Measurements from ENCODE around the gene NRG3. TPM values are rescaled to one million over a fixed set of nuclear protein-coding genes. Genes with fewer than 3 reads are reported as not detected.

The NRG3 gene
- total and polyA plus RNA-seq, 2 of the 8 experiments (the other 6 are each of a cell fraction or from before 2014, with no cell fraction given) = 4.2 to 5.0 TPM

- Histone ChIP-seq H3K27me3 (replicated peaks in 1 of 4; ENCODE audit: control insufficient read depth in 3 of 4, extremely low read depth in 1 of 4, insufficient read depth in 3 of 4, low read length in 3 of 4) (no peaks in the 10 kb centered on the region), H4K8ac (ENCODE audit: extremely low read depth, insufficient read depth, low read length) (no peak overlapping the region), H2BK5ac (ENCODE audit: low read depth, low read length) (no peak overlapping the region), H3K4me3 (ENCODE audit: extremely low read depth in 1 of 4, insufficient read depth in 2 of 4, low read depth in 3 of 4, low read length in 4 of 4) (no peak overlapping the region), H4K20me1 (replicated peaks in 1 of 2; ENCODE audit: control insufficient read depth in 1 of 2, insufficient read depth in 2 of 2, low read length in 2 of 2) (no peaks in the 10 kb centered on the region), H2BK120ac (replicated peaks; ENCODE audit: low read depth, low read length) (no peak overlapping the region), H3K27ac (ENCODE audit: low read depth, low read length) (no peak overlapping the region), H3K36me3 (ENCODE audit: control insufficient read depth in 2 of 4, insufficient read depth in 4 of 4, low read length in 3 of 4) (no peaks in the 10 kb centered on the region), H3K9me3 (ENCODE audit: insufficient read depth in 2 of 2, low read depth in 1 of 2, low read length in 1 of 2) (no peaks in the 10 kb centered on the region), H2AK5ac (ENCODE audit: low read depth, low read length) (no peak overlapping the region), H3K9ac (replicated peaks in 1 of 4; ENCODE audit: extremely low read depth in 1 of 4, low read depth in 3 of 4, low read length in 3 of 4) (no peak overlapping the region), H3K14ac (ENCODE audit: insufficient read length) (no peak overlapping the region), H3K23ac (ENCODE audit: insufficient read length) (no peak overlapping the region), H2BK12ac (ENCODE audit: low read depth, low read length) (no peak overlapping the region), H3K4ac (replicated peaks; ENCODE audit: insufficient read length, low read depth, low read length) (no peak overlapping the region), H3K4me1 (replicated peaks in 1 of 4; ENCODE audit: control insufficient read depth in 3 of 4, insufficient read depth in 4 of 4, low read length in 3 of 4) (no peaks in the 10 kb centered on the region), H4K5ac (ENCODE audit: insufficient read length, low read depth, low read length) (no peak overlapping the region), H3K23me2 (ENCODE audit: low read depth, low read length) (no peaks in the 10 kb centered on the region), H4K91ac (replicated peaks; ENCODE audit: insufficient read length, low read length) (no peak overlapping the region), H2BK15ac (ENCODE audit: low read length) (no peak overlapping the region), H3K18ac (ENCODE audit: extremely low read depth, low read length) (no peak overlapping the region), H3K79me2 (ENCODE audit: control insufficient read depth in 1 of 2, insufficient read depth in 2 of 2, low read length in 2 of 2) (no peaks in the 10 kb centered on the region), H3K4me2 (ENCODE audit: insufficient read depth in 1 of 2, low read depth in 2 of 2, low read length in 2 of 2) (no peak overlapping the region), H3K79me1 (ENCODE audit: low read depth, low read length) (no peaks in the 10 kb centered on the region), H2BK20ac (ENCODE audit: low read length) (no peak overlapping the region), H2AFZ (ENCODE audit: low read length) (no peak overlapping the region), H3K56ac (replicated peaks; ENCODE audit: insufficient read length, low read depth, low read length) (no peak overlapping the region)
- CTCF ChIA-PET (ENCODE audit: partially characterized antibody) = interaction anchor here (1.0 to 7.7 kb wide), 9 partner anchors 13 to 227 kb away, joined by 3 to 56 read pairs (median 4); no protein-coding TSS in a partner anchor
- WGBS, 2 experiments (ENCODE audit: extremely low coverage in 1 of 2, insufficient coverage in 1 of 2, insufficient read length in 1 of 2, insufficient replicate concordance in 2 of 2, low coverage in 1 of 2, low lambda C conversion rate in 2 of 2, missing lambda C conversion rate in 1 of 2) = 69% methylated on average over 4 of the region's 4 CpGs; no CpG with 5 or more reads in 1 of the 2 experiments
- DNase-seq (ENCODE audit: low read depth in 1 of 2, low spot score in 2 of 2) (peak in 1 of 2 experiments; percentile 53), FAIRE-seq (peak; percentile 91)
- POLR2A ChIA-PET (ENCODE audit: partially characterized antibody) = no interaction called here
- TF ChIP-seq CTCF (IDR thresholded peaks at IDR 0.05; ENCODE audit: control extremely low read depth in 1 of 3, insufficient read depth in 1 of 3, low read depth in 1 of 3, low read length in 3 of 3) (peak in 2 of 3 experiments; percentile 50 to 51; a peak in 3 of 4 replicates), SP4 (IDR thresholded peaks at IDR 0.05; ENCODE audit: low read length) (no peak), SRF (IDR thresholded peaks at IDR 0.05; ENCODE audit: low read depth, low read length) (no peak), TBP (IDR thresholded peaks at IDR 0.05; ENCODE audit: low read depth, low read length) (no peak), RAD21 (IDR thresholded peaks at IDR 0.05 in 1 of 2, conservative IDR thresholded peaks at IDR 0.05 in 1 of 2; ENCODE audit: low read depth in 2 of 2, low read length in 2 of 2) (peak; percentile 61 to 73), TCF12 (IDR thresholded peaks at IDR 0.05; ENCODE audit: low read depth, low read length) (no peak)
Observed at GRCh38 chr10:82377608-82378007, 502.6 kb downstream of the NRG3 start.
